Measurements from ENCODE around the gene COLEC11. TPM values are rescaled to one million over a fixed set of nuclear protein-coding genes. Genes with fewer than 3 reads are reported as not detected.

Gene COLEC11
- total and polyA plus RNA-seq, 9 of the 15 experiments (the other 6 are each of a cell fraction or from before 2014, with no cell fraction given) = 0.32 to 4.3 (median 1.8) TPM

DNA sequence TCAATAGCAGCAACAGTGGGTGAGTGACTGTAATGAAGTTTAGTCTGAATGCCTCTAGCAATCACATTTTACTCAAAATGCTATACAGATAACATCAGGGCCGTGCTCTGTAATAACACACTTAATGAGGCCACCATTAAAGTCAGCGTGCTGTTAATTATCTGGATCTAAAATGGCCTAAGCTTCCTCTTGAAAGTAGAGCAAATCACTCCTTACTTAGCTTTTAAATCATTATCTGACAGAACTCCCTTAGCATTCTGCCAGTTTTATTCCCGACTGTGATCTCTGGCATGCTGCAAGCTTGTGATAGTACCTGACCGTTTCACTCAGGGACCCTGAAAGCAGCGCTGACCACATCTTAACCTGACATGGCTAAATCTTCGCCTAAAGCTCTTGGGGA lies 10.8 kb upstream of the COLEC11 start (continued):
- peak; percentile 44; the same call in 1 of the 2 replicates for TF ChIP-seq POLR2AphosphoS5 (IDR thresholded peaks at IDR 0.05; ENCODE audit: control insufficient read depth, insufficient read depth, low read depth, low read length)
- TF ChIP-seq MCM5 (IDR thresholded peaks at IDR 0.05; ENCODE audit: low read depth) = no peak
- peak; percentile 67 for TF ChIP-seq ARID1B (IDR thresholded peaks at IDR 0.05)
- TF ChIP-seq HMG20A (CRISPR knock-in tag; conservative IDR thresholded peaks at IDR 0.05) = no peak
- TF ChIP-seq HDAC2 (IDR thresholded peaks at IDR 0.05) = 0 out of 2 replicates have a peak, but pooled peaks have one; percentile 22
- TF ChIP-seq EP300 (IDR thresholded peaks at IDR 0.05; ENCODE audit: low read length) = 0 out of 2 replicates have a peak, but pooled peaks have one; percentile 34
- TF ChIP-seq, protein P1, sequence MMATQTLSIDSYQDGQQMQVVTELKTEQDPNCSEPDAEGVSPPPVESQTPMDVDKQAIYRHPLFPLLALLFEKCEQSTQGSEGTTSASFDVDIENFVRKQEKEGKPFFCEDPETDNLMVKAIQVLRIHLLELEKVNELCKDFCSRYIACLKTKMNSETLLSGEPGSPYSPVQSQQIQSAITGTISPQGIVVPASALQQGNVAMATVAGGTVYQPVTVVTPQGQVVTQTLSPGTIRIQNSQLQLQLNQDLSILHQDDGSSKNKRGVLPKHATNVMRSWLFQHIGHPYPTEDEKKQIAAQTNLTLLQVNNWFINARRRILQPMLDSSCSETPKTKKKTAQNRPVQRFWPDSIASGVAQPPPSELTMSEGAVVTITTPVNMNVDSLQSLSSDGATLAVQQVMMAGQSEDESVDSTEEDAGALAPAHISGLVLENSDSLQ (IDR thresholded peaks at IDR 0.05) = peak; percentile 58
- 0 out of 4 replicates have a peak, but pooled peaks of 1 of the 2 experiments have one; percentile 20 for TF ChIP-seq HDAC1 (IDR thresholded peaks at IDR 0.05)
- TF ChIP-seq TAL1 (IDR thresholded peaks at IDR 0.05) = peak; percentile 47; the same call in 1 of the 2 replicates
- peak; percentile 43 to 77; a peak in 1 of 4 replicates for TF ChIP-seq KDM1A (IDR thresholded peaks at IDR 0.05)
- peak; percentile 46 for TF ChIP-seq CBFA2T2 (conservative IDR thresholded peaks at IDR 0.05)
- TF ChIP-seq TEAD4 (IDR thresholded peaks at IDR 0.05; ENCODE audit: low read length) = peak; percentile 73
- TF ChIP-seq TEAD4 (CRISPR knock-in tag; IDR thresholded peaks at IDR 0.05; ENCODE audit: borderline replicate concordance) = no peak
- TF ChIP-seq, protein P2, sequence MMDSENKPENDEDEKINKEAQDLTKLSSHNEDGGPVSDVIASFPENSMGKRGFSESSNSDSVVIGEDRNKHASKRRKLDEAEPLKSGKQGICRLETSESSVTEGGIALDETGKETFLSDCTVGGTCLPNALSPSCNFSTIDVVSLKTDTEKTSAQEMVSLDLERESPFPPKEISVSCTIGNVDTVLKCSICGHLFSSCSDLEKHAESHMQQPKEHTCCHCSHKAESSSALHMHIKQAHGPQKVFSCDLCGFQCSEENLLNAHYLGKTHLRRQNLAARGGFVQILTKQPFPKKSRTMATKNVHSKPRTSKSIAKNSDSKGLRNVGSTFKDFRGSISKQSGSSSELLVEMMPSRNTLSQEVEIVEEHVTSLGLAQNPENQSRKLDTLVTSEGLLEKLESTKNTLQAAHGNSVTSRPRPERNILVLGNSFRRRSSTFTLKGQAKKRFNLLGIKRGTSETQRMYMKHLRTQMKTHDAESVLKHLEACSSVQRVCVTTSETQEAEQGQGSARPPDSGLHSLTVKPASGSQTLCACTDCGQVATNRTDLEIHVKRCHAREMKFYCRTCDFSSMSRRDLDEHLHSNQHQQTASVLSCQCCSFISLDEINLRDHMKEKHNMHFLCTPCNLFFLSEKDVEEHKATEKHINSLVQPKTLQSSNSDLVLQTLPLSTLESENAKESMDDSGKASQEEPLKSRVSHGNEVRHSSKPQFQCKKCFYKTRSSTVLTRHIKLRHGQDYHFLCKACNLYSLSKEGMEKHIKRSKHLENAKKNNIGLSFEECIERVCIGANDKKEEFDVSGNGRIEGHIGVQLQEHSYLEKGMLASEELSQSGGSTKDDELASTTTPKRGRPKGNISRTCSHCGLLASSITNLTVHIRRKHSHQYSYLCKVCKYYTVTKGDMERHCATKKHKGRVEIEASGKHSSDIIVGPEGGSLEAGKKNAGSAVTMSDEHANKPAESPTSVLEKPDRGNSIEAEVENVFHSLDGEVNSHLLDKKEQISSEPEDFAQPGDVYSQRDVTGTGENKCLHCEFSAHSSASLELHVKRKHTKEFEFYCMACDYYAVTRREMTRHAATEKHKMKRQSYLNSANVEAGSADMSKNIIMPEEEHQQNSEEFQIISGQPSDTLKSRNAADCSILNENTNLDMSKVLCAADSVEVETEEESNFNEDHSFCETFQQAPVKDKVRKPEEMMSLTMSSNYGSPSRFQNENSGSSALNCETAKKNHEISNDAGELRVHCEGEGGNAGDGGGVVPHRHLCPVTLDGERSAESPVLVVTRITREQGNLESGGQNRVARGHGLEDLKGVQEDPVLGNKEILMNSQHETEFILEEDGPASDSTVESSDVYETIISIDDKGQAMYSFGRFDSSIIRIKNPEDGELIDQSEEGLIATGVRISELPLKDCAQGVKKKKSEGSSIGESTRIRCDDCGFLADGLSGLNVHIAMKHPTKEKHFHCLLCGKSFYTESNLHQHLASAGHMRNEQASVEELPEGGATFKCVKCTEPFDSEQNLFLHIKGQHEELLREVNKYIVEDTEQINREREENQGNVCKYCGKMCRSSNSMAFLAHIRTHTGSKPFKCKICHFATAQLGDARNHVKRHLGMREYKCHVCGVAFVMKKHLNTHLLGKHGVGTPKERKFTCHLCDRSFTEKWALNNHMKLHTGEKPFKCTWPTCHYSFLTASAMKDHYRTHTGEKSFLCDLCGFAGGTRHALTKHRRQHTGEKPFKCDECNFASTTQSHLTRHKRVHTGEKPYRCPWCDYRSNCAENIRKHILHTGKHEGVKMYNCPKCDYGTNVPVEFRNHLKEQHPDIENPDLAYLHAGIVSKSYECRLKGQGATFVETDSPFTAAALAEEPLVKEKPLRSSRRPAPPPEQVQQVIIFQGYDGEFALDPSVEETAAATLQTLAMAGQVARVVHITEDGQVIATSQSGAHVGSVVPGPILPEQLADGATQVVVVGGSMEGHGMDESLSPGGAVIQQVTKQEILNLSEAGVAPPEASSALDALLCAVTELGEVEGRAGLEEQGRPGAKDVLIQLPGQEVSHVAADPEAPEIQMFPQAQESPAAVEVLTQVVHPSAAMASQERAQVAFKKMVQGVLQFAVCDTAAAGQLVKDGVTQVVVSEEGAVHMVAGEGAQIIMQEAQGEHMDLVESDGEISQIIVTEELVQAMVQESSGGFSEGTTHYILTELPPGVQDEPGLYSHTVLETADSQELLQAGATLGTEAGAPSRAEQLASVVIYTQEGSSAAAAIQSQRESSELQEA (IDR thresholded peaks at IDR 0.05; ENCODE audit: low read depth) = no peak
- TF ChIP-seq, protein P3, sequence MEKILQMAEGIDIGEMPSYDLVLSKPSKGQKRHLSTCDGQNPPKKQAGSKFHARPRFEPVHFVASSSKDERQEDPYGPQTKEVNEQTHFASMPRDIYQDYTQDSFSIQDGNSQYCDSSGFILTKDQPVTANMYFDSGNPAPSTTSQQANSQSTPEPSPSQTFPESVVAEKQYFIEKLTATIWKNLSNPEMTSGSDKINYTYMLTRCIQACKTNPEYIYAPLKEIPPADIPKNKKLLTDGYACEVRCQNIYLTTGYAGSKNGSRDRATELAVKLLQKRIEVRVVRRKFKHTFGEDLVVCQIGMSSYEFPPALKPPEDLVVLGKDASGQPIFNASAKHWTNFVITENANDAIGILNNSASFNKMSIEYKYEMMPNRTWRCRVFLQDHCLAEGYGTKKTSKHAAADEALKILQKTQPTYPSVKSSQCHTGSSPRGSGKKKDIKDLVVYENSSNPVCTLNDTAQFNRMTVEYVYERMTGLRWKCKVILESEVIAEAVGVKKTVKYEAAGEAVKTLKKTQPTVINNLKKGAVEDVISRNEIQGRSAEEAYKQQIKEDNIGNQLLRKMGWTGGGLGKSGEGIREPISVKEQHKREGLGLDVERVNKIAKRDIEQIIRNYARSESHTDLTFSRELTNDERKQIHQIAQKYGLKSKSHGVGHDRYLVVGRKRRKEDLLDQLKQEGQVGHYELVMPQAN (IDR thresholded peaks at IDR 0.05; ENCODE audit: borderline replicate concordance) = no peak
